Subcutaneous adipose tissue (tissue), 4 donors: ENCODE results near the gene ROR1. TPM values are rescaled to one million over a fixed set of nuclear protein-coding genes. Genes with fewer than 3 reads are reported as not detected.

Experiments
- total RNA-seq, 4 donors: library from RNA; depleted of rRNA; stranded (reverse); fragments of >200 nt; gene quantifications; one replicate each; pipeline ENCODE4 v1.1.0, GENCODE V29; 2016
- TF ChIP-seq, protein P1 (sequence below): fragments of 450-650 bp; IDR thresholded peaks from one replicate; pipeline ENCODE4 v1.5.1; 2016; ENCODE audit warnings: low read depth, mild to moderate bottlenecking, control low read depth, antibody characterized with exemption, moderate library complexity

Gene ROR1
- total RNA-seq, 4 donors from 2014 or later, result 5.8 to 10.2 (median 8.6) TPM

DNA sequence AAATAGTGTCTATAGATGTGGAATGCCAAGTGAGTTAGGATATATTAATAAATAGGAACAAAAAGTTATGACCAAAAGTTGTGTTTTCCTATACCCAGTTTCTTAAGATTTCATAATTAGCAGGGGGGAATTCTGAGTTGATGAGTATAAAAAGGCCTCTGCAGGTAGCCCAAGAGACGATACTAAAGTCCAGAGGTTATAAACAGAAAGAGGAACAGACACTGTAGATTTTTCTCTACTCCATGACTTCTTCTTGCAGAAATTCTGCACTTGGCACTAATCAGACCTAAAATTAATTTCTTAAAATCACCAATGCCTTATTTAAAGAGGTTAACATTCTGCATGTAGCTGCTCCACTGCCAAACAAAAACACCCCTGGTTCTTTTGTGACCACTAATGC is 62.6 kb downstream of the ROR1 start:
- TF ChIP-seq, protein P1, sequence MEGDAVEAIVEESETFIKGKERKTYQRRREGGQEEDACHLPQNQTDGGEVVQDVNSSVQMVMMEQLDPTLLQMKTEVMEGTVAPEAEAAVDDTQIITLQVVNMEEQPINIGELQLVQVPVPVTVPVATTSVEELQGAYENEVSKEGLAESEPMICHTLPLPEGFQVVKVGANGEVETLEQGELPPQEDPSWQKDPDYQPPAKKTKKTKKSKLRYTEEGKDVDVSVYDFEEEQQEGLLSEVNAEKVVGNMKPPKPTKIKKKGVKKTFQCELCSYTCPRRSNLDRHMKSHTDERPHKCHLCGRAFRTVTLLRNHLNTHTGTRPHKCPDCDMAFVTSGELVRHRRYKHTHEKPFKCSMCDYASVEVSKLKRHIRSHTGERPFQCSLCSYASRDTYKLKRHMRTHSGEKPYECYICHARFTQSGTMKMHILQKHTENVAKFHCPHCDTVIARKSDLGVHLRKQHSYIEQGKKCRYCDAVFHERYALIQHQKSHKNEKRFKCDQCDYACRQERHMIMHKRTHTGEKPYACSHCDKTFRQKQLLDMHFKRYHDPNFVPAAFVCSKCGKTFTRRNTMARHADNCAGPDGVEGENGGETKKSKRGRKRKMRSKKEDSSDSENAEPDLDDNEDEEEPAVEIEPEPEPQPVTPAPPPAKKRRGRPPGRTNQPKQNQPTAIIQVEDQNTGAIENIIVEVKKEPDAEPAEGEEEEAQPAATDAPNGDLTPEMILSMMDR, result no peak

DNA sequence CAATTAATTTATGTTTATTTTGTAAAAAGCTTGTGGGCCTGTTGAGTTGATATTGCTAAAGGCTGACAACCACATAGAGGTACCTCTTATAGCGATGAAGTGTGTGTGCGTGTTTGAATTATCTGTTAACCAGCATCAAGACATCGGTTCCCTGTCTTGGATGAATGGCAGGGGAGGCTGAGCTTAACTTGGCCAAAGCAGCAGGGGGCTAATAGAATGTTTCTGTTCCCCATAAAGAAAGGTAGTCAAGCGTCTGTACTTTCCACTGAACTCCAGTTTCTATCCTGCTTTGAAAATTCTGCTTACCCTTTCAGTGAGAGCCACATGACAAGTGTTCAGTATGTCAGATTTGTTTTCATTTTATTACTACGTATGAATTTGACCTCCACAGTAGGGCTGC is 63.0 kb downstream of the ROR1 start:
- TF ChIP-seq, protein P1, result no peak

DNA sequence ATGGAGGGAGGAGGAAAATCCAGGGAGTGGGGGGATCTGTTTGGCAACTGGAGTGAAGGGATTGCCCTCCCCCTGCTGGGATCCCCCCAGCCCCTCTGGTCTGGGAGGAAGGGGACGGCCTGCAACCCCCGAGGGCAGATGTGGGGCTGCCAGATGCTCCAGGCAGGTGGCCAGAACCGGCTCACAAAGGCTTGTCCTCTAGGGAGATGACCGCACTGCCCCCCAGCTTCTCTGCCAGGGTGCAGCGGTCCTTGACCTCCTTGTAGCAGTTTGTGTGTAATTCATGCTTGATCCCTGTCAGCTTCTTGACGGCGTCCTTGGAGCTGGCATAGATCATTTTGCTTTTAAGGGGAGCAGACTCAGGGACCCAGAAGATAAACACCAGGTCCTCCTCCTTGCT is 69.2 kb downstream of the ROR1 start:
- TF ChIP-seq, protein P1, result no peak

- TF ChIP-seq, protein P1, result no peak
Observed at GRCh38 chr1:63843884-63844283, 70.1 kb downstream of the ROR1 start.

DNA sequence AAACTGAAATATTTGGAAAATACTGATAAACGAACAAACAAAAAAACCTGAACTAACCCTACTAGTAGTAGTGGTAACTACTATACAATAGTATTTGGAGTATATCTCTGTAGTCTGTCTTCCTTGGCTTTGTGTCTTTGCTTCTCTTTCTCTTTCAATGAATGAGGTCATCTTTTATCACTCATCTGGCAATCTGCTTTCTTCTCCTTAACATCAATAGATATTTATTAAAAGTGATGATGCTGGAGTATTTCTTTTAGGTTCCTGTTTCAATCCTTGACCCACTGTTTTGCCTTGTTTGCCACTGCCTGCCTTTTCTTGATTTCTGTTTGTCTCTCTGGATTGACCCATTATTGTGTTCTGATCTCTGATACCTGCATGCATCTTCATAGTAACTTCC is 71.5 kb downstream of the ROR1 start:
- TF ChIP-seq, protein P1, result no peak

GRCh38 chr1:63847308-63847910 is 73.6 kb downstream of the ROR1 start:
- TF ChIP-seq, protein P1, result no peak

DNA sequence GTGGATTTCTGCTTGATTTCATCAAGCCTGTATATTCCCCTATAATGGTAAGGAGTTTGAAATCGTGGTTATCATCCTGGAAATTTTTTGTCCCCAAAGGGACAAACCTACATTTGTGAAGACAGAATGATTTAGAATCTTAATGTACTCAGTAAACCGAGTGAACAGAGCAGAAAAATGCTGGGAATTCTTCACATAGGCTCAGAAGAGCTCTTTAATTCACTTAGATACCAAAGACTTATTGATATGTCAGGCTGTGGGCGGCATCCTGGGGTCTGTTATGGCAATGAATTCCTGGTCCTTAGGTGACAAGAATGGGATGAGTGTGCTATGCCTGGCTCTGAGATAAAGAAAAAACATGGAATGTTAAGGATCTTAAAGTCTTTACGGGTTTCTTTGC is 74.9 kb downstream of the ROR1 start:
- TF ChIP-seq, protein P1, result no peak
